DND-41 (cell line): Measurements from ENCODE around the gene ARPC1A.
A peak's percentile ranks its signal among the peaks of the same experiment; 100 is the strongest.

Experiments used
- ATAC-seq: fragments of 200-7000 bp; cut with Tn5 transposase; 3 replicates; pipeline ENCODE4 v1.9.1; 2021; ENCODE audit warnings: low read depth; ENCODE audit not compliant: insufficient read depth
- DNase-seq: peaks from one replicate; pipeline ENCODE4 v3.0.0-alpha.2; 2020
- H2AFZ ChIP-seq: 2 replicates; pipeline ENCODE4 v1.6.0; 2012; ENCODE audit warnings: low read depth, low read length
- H3K27ac ChIP-seq: 2 replicates; pipeline ENCODE4 v1.5.1; 2012; ENCODE audit warnings: low read length, inconsistent platforms
- H3K27me3 ChIP-seq: fragments of 200-600 bp; sonication (generic); 2 replicates; pipeline ENCODE4 v1.6.0; 2012; ENCODE audit warnings: low read length, mild to moderate bottlenecking, inconsistent platforms; ENCODE audit not compliant: insufficient read depth, poor library complexity
- H3K36me3 ChIP-seq: 2 replicates; pipeline ENCODE4 v1.5.1; 2012; ENCODE audit warnings: low read length, inconsistent platforms; ENCODE audit not compliant: insufficient read depth
- H3K4me1 ChIP-seq: 2 replicates; pipeline ENCODE4 v1.5.1; 2012; ENCODE audit warnings: mild to moderate bottlenecking, low read length; ENCODE audit not compliant: insufficient read depth
- H3K4me2 ChIP-seq: 2 replicates; pipeline ENCODE4 v1.6.0; 2012; ENCODE audit warnings: mild to moderate bottlenecking, moderate library complexity, low read length, inconsistent platforms; ENCODE audit not compliant: insufficient read depth
- H3K4me3 ChIP-seq, 2 experiments: fragments of 200-600 bp in 1 of 2; shearing (Covaris generic) in 1 of 2; 2 replicates each; pipeline ENCODE4 v1.5.1; 2012 to 2016; ENCODE audit warnings: inconsistent platforms in 2 of 2, low read length in 2 of 2, mild to moderate bottlenecking in 2 of 2, low read depth in 1 of 2, moderate library complexity in 1 of 2
- H3K79me2 ChIP-seq: 2 replicates; pipeline ENCODE4 v1.6.0; 2012; ENCODE audit warnings: low read length, inconsistent platforms; ENCODE audit not compliant: insufficient read depth
- H3K9ac ChIP-seq: 2 replicates; pipeline ENCODE4 v1.6.0; 2012; ENCODE audit warnings: low read depth, mild to moderate bottlenecking, inconsistent platforms, low read length, moderate library complexity
- H3K9me3 ChIP-seq: 2 replicates; pipeline ENCODE4 v1.5.1; 2012; ENCODE audit warnings: low read length, moderate library complexity, mild to moderate bottlenecking, inconsistent platforms; ENCODE audit not compliant: insufficient read depth, severe bottlenecking
- H4K20me1 ChIP-seq: 2 replicates; pipeline ENCODE4 v1.6.0; 2012; ENCODE audit warnings: low read length; ENCODE audit not compliant: insufficient read depth
- CTCF ChIP-seq: IDR thresholded peaks from 2 replicates; pipeline ENCODE4 v1.5.1; 2012; ENCODE audit warnings: borderline replicate concordance, low read length, moderate library complexity, mild to moderate bottlenecking; ENCODE audit not compliant: poor library complexity, severe bottlenecking; ENCODE audit errors: extremely low read depth
- EZH2 ChIP-seq: IDR thresholded peaks from 3 replicates; pipeline ENCODE4 v1.6.1; 2012; ENCODE audit warnings: borderline replicate concordance, low read depth, mild to moderate bottlenecking, moderate library complexity, low read length, inconsistent platforms; ENCODE audit not compliant: severe bottlenecking

Gene ARPC1A

DNA sequence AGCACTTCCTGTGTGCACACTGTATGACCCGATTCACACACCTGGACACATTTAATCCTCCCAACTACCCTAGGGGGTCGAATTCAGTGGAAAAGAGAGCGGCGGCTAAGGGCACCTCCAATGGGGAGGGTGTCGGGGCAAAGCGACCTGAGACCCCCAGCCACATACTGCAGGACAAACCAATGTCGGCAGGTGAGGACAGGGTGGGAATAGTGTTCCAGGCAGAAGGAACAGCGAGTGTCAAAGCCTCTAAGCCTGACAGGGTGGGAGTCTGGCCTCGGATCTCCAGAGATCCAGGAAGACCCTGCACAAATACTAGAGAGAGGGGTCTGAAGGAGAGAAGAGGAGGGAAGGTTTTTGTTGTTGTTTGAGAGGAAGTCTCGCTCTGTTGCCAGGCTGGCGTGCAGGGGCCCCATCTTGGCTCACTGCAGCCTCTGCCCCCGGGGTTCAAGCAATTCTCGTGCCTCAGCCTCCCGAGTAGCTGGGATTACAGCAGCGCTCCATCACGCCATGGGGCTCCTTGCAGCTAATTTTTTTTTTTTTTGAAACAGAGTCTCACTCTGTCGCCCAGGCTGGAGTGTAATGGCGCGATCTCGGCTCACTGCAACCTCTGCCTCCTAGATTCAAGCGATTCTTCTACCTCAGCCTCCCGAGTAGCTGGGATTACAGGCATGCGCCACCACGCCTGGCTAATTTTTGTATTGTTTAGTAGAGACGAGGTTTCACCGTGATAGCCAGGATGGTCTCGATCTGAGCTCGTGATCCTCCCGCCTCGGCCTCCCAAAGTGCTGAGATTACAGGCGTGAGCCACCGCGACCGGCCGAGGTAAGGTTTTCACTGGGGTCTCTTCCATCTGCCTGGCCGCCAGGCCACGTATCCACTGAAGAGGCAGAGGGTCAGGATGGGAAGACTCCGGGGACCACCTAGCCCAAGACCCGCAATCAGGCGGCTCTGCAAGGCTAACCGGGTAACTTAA is 47.7 kb downstream of the ARPC1A start:
- H3K79me2 ChIP-seq: peaks cover 34% of the 10 kb centered on the region
- no peaks in the 10 kb centered on the region for H3K9me3 ChIP-seq
- 0 out of 2 replicates have a peak overlapping the region, but pooled peaks have one; percentile 48 for H3K27ac ChIP-seq
- ATAC-seq: no peak
- H4K20me1 ChIP-seq: peaks cover 11% of the 10 kb centered on the region; the same call in 1 of the 2 replicates
- H3K4me3 ChIP-seq: peak overlapping the region in 1 of 2 experiments; percentile 78; a peak in 2 of 4 replicates
- H3K4me2 ChIP-seq: peak overlapping the region; percentile 79
- H3K9ac ChIP-seq: peak overlapping the region; percentile 65
- no peak for DNase-seq
- H2AFZ ChIP-seq: peak overlapping the region; percentile 89
- H3K27me3 ChIP-seq: no peaks in the 10 kb centered on the region
- peaks cover 20% of the 10 kb centered on the region for H3K4me1 ChIP-seq
- peaks cover 24% of the 10 kb centered on the region for H3K36me3 ChIP-seq
- TF ChIP-seq EZH2: no peak
- no peak for TF ChIP-seq CTCF

- peak within 1 kb of the TSS; percentile 79 for H3K4me2 ChIP-seq
- peaks cover 18% of the 10 kb centered on the region for H3K36me3 ChIP-seq
- H3K27ac ChIP-seq: peak within 1 kb of the TSS; percentile 68
- peaks cover 39% of the 10 kb centered on the region for H3K79me2 ChIP-seq
- peaks cover 25% of the 10 kb centered on the region for H3K4me1 ChIP-seq
- peaks cover 11% of the 10 kb centered on the region for H4K20me1 ChIP-seq
- DNase-seq (peak; percentile 86), ATAC-seq (peak; percentile 82)
- H3K4me3 ChIP-seq: peak within 1 kb of the TSS; percentile 78 to 83
- TF ChIP-seq EZH2: no peak
- TF ChIP-seq CTCF: no peak
- peak within 1 kb of the TSS; percentile 65 for H3K9ac ChIP-seq
- H3K27me3 ChIP-seq: no peaks in the 10 kb centered on the region
- H3K9me3 ChIP-seq: no peaks in the 10 kb centered on the region
- H2AFZ ChIP-seq: peak within 1 kb of the TSS; percentile 89
Observed at GRCh38 chr7:99374111-99375064, 48.7 kb downstream of the ARPC1A start, which contains the start of gene ARPC1B. ARPC1B (plus strand) TSS chr7:99374730; CDS start chr7:99385715, 10,985 bp downstream.

- H3K79me2 ChIP-seq: peaks cover 47% of the 10 kb centered on the region
- peaks cover 18% of the 10 kb centered on the region for H3K36me3 ChIP-seq
- peak overlapping the region; percentile 79 for H3K4me2 ChIP-seq
- H3K27ac ChIP-seq: peak overlapping the region; percentile 68
- no peak for TF ChIP-seq EZH2
- no peak for TF ChIP-seq CTCF
- no peaks in the 10 kb centered on the region for H3K9me3 ChIP-seq
- H3K4me1 ChIP-seq: peaks cover 33% of the 10 kb centered on the region
- H2AFZ ChIP-seq: peak overlapping the region; percentile 89
- peak overlapping the region; percentile 78 to 83 for H3K4me3 ChIP-seq
- DNase-seq (peak; percentile 73), ATAC-seq (peak; percentile 74)
- H3K27me3 ChIP-seq: no peaks in the 10 kb centered on the region
- peak overlapping the region; percentile 65 for H3K9ac ChIP-seq
- peaks cover 16% of the 10 kb centered on the region for H4K20me1 ChIP-seq
Observed at GRCh38 chr7:99375070-99375807, 49.5 kb downstream of the ARPC1A start.
